ENCODE data around the gene PTRH2. TPM values are rescaled to one million over a fixed set of nuclear protein-coding genes. Genes with fewer than 3 reads are reported as not detected.

Gene PTRH2
- total and polyA plus RNA-seq, 7 donors, result 11.4 to 43.1 (median 28.8) TPM

GRCh38 chr17:59651346-59651745 lies 55.9 kb downstream of the PTRH2 start:
- Histone ChIP-seq H3K4me1 (peaks cover 5% of the 10 kb centered on the region), H3K36me3 (ENCODE audit: insufficient read depth in 1 of 2, low read depth in 1 of 2) (peaks cover 18 to 90% of the 10 kb centered on the region in 2 donors), H3K9me3 (no peaks in the 10 kb centered on the region), H3K4me3 (no peak overlapping the region), H3K27ac (no peak overlapping the region), H3K27me3 (ENCODE audit: insufficient read depth in 3 of 3, low read length in 2 of 3) (no peaks in the 10 kb centered on the region)
- ATAC-seq, result no peak
- no peak for DNase-seq
- intact Hi-C loops (cut with DNase I), result no loop called here
- no peak for TF ChIP-seq CTCF (IDR thresholded peaks at IDR 0.05)

- intact Hi-C loops (cut with DNase I), result no loop called here
- no peak for TF ChIP-seq CTCF (IDR thresholded peaks at IDR 0.05)
- ATAC-seq (no peak), DNase-seq (no peak)
- 97 to 98% (median 98%) methylated on average over 1 of the region's 1 CpG for WGBS, 3 donors
- H3K4me1 ChIP-seq, result peaks cover 5% of the 10 kb centered on the region
- no peak overlapping the region for H3K27ac ChIP-seq
- no peaks in the 10 kb centered on the region for H3K9me3 ChIP-seq
- no peak overlapping the region for H3K4me3 ChIP-seq
- H3K36me3 ChIP-seq (ENCODE audit: insufficient read depth in 1 of 2, low read depth in 1 of 2), result peaks cover 18 to 88% of the 10 kb centered on the region in 2 donors
- no peaks in the 10 kb centered on the region for H3K27me3 ChIP-seq (ENCODE audit: insufficient read depth in 3 of 3, low read length in 2 of 3)
These were observed 56.6 kb downstream of the PTRH2 start for GRCh38 chr17:59650642-59651041.

- DNase-seq (no peak), ATAC-seq (no peak)
- TF ChIP-seq CTCF (IDR thresholded peaks at IDR 0.05), result no peak
- no peaks in the 10 kb centered on the region for H3K27me3 ChIP-seq (ENCODE audit: insufficient read depth in 3 of 3, low read length in 2 of 3)
- peaks cover 5% of the 10 kb centered on the region for H3K4me1 ChIP-seq
- H3K9me3 ChIP-seq, result no peaks in the 10 kb centered on the region
- no peak overlapping the region for H3K4me3 ChIP-seq
- peaks cover 14 to 88% of the 10 kb centered on the region in 2 donors for H3K36me3 ChIP-seq (ENCODE audit: insufficient read depth in 1 of 2, low read depth in 1 of 2)
- H3K27ac ChIP-seq, result no peak overlapping the region
- intact Hi-C loops (cut with DNase I), result loop anchor here in 1 of 2 donors (10.0 kb wide), 1 partner anchor 45 kb away; no protein-coding TSS in a partner anchor
These were observed 57.3 kb downstream of the PTRH2 start for GRCh38 chr17:59649886-59650285.

Other genes with a start within 250 kb of the PTRH2 start
- 10 to 100 TPM; 17.2 to 21.8 (median 20.1) TPM for gene DHX40, start 141.8 kb downstream of the PTRH2 start, total RNA-seq
- 10 to 100 TPM in 2 of 3 donors, 1 to 10 TPM in 1; 8.5 to 17.2 (median 10.4) TPM for gene DHX40, start 141.8 kb downstream of the PTRH2 start, polyA plus RNA-seq
- gene CLTC, start 87.5 kb downstream of the PTRH2 start, total RNA-seq, result 100 to 1,000 TPM in 3 of 4 donors, 10 to 100 TPM in 1; 92.4 to 156 (median 128) TPM
- gene CLTC, start 87.5 kb downstream of the PTRH2 start, polyA plus RNA-seq, result 100 to 1,000 TPM in 2 of 3 donors, 10 to 100 TPM in 1; 61.4 to 124 (median 111) TPM
- gene VMP1, start 224 bp upstream of the PTRH2 start, total RNA-seq, result 10 to 100 TPM; 37.9 to 66.5 (median 54.1) TPM
- gene VMP1, start 224 bp upstream of the PTRH2 start, polyA plus RNA-seq, result 100 to 1,000 TPM in 1 of 3 donors, 10 to 100 TPM in 2; 31.3 to 115 (median 70.5) TPM
- gene TUBD1, start 185.5 kb upstream of the PTRH2 start, total RNA-seq, result 1 to 10 TPM; 4.9 to 8.8 (median 6.9) TPM
- 1 to 10 TPM; 4.7 to 8.0 (median 5.1) TPM for gene TUBD1, start 185.5 kb upstream of the PTRH2 start, polyA plus RNA-seq
- 10 to 100 TPM; 26.6 to 56.0 (median 45.2) TPM for gene RPS6KB1, start 185.7 kb upstream of the PTRH2 start, total RNA-seq
- 10 to 100 TPM; 10.6 to 35.8 (median 12.0) TPM for gene RPS6KB1, start 185.7 kb upstream of the PTRH2 start, polyA plus RNA-seq